HG02884 (cell line): ENCODE measurements around the gene PADI3.
"Not testable (repeated sequence)": the region's sequence is repeated elsewhere in the genome, so short reads cannot be mapped to it uniquely, and the experiment has no call there.

Experiments used
- ATAC-seq: cut with Tn5 transposase; IDR thresholded peaks from one replicate; pipeline ENCODE4 v1.9.1; 2021; ENCODE audit warnings: mild to moderate bottlenecking, moderate library complexity; ENCODE audit not compliant: unreplicated experiment

PADI3 gene

DNA sequence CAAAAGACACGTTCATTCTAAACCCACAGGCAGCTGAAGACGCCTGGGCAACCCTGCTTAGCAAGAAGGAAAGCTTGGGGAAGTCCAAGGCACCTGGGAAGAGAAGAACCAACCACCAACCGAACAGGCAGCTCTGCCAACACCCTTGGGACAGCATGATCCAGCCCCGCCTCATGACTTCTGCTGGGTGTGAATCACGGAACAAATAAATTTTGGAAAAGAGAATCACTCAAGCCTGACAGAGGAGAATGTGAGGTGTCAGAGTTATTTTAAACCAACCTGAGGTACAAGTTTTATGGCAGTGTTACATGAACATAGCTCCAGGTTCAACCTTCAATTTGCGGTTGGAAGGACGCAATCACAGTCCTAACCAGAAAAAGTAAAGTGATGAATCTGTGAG lies 49.1 kb downstream of the PADI3 start:
- ATAC-seq = no peak

DNA sequence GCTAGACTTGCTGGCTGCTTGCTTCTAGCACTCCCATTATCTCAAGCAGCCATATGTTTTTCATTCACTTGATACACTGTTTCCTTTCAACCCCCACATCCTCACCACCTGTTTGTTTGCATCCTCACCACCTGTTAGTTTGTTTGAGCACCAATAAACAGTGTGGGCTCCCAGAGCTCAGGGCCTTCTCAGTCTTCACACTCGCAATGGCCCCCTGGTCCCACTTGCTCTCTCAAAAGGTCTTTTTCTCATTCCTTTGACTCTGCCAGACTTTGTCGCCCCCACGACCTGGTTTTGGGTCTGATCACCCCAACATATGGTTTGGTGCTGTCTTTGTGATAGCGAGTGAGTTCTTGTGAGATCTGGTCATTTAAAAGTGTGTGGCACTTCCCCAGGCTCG lies 52.9 kb downstream of the PADI3 start:
- ATAC-seq = no peak

DNA sequence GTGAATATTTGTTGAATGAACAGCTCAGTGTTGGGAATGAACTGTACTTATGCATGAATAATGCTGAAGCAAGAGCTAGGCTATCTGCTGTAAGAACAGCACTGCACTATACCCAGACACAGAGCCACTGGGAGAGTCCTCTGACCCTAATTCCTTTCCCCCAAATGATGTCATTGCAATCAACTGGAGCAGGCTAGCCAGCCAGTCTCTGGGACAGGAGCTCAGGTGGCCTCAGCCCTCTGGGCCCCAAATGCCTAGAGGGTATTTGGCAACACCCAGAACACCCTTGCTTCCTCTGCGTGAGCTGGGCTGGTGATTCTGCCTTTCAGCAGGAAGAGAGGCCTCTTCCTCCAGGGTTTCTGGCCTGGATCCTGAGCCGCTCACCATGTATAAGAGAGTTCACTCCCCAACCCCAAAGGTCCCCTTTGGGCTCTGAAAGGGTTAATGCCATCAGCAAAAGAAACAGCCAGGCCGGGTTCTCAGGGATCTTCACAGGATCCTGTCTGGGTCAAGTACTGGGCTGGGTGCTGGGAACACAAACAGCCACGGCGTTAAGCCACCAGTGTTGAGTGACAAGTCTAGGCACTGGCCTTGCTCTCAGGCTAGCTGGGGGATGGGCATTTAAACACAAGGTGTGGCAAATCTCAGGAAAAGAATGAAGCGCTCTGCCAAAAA lies 55.4 kb downstream of the PADI3 start:
- no peak for ATAC-seq

DNA sequence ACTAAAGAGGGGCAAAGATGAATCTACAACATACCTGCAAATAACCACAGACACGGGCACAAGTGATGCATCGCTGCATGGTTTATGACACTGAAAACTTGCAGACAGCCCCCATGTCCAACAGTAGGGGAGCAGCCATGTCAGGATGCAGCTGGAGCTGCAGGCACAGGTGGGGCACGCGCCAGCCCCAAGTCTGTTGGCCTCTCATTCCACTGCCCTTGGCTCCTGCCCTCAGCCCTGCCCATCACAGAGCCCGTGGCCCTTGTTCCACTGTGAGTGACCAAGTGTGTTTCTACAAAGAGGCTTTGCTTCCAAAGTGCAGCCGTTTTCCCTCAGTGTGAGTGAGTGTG lies 55.9 kb downstream of the PADI3 start:
- no peak for ATAC-seq

DNA sequence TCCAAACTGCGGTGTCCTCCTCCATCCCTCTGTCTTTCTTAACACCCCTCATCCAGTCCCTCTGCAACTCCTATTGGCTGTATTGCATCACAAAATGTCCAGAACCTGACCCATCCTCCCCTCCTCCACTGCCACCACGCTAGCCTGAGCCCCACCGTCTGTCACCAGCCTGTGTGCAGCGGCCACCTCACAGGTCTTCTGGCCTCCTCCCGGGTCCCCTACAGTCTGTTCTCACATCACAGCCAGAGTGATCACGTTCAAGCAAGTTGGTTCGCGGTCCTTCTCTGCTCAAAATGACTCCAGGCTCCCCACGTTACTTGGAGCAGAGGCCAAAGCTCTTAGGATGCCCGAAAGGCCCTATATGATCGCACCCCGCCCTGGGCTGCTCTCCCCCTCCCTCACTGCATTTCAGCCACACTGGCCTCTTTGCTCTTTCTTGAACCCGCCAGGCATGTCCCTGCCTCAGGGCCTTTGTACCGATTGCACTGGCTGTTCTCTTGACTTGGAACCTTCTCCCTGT lies 56.7 kb downstream of the PADI3 start:
- ATAC-seq = no peak

DNA sequence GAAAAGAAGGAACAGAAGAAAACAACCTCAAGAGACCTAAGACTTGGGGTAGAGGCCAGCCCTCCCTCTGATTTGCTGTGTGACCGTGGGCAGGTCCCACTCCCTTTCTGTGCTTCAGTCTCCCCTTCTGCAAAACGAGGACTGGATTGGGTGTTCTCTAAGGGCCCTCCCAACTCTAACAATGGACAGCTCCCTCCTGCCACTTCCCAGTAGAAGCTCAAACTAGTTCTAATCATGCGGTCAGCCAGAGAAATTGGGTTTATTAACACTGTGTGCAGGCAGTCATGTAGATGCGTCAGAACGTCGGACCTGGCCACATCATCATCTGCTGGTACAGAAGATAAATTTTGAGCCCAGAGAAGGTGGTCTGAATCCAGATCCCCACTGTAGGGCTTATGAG lies 57.5 kb downstream of the PADI3 start:
- ATAC-seq = no peak

DNA sequence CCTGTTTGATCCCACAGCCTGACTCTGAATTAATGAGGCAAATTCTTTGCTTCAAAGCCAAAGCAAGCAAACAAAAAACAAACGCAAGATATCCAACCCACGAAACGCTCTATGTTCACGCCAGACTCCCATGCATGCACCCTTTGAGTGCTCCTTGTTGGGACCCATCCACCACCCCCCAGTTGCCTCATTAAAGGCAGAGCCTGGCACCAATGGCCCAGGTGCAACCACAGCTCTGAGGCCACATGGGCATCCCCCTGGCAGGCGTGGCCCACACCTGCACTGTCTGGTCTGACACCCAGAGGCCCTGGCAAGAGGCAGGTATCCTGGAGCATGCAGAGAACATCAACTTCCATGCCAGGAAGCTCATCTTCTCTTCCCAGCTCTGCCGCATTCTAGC lies 58.0 kb downstream of the PADI3 start:
- ATAC-seq = no peak

DNA sequence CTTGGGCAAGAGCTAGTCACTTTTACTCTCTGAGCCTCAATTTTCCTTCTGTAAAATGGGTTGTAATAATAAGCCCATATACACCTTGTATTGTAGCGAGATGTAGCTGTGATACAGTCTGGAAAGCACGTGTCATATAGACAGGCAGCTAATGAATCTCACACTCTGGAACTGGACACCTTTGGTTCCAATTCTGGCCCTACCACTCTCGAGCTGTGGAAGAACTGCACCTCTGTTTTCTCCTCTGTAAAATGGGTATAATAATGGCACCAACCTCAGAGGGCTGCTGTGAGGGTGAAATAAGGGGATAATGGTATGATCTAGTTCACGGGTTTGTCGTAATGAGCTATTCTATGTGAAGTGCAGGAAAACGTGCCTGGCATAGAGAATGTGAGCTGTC lies 58.4 kb downstream of the PADI3 start:
- no peak for ATAC-seq

DNA sequence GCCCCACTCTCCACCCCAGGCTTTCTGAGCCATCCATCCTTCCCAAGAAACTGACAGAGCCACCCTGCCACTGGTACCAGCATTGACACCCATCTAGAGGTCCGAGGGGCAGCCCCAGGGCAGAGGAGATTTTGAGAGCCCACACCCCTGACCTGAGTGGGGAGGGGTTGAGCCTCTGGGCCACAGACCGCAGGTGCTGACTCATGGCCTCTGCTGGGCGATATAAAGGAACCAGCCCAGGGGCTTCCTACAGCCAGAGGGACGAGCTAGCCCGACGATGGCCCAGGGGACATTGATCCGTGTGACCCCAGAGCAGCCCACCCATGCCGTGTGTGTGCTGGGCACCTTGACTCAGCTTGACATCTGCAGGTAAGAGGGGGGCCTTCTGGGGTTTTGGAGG lies 59.0 kb downstream of the PADI3 start, which contains the start of gene PADI4:
Gene PADI4 (plus strand): TSS at position 252 of the 400 bp plus-strand sequence. CDS start 26 bp downstream, at position 278.
- no peak for ATAC-seq

DNA sequence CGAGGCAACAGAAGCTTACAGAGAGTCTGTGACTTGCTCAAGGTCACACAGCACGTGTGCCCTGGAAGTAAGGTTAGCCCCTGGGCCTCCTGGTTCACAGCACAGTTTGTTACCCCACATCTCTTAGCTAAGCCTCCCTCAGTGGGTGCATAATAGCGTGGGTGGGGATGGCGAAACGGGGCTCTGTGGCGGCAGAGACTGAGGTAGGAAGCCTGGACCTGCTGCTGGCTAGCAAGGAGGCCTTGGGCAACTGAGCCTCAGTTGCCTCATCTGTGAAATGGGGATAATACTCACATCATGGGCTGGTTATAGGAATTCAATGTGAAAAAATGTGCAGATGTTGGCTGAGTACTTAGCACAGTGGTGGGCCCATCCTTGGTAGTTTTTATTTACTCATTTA lies 59.7 kb downstream of the PADI3 start:
- ATAC-seq = no peak

DNA sequence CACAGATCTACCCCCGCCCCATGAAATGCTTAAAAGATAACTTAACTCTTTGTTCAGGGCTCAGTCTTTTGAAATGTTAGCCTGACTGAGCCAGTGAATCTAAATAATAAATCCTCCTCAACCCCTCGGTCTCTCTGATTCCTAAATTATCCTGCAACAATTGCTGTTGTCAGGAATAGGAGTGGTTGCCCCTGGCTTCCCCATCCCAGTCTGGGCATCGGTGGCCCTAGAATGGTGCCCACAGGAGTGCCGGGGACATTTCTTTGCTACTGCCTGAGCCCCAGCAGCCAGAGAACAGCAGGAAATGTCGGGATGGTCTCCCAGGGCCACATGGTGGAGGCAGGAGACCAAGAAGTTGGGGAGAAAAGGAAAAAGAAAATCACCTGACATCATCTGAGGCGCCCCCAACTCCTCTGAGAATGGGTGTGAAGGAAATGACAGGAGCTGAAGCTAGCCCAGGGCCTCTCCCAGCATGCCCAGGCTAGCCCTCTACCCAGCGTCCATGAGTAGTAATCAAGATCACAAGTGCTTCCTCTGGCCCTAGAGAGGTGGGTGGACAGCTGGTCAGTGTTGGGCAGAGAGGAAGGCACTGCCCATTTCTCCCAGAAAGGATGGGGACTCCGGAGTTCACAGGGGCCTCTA lies 60.6 kb downstream of the PADI3 start:
- ATAC-seq = no peak

DNA sequence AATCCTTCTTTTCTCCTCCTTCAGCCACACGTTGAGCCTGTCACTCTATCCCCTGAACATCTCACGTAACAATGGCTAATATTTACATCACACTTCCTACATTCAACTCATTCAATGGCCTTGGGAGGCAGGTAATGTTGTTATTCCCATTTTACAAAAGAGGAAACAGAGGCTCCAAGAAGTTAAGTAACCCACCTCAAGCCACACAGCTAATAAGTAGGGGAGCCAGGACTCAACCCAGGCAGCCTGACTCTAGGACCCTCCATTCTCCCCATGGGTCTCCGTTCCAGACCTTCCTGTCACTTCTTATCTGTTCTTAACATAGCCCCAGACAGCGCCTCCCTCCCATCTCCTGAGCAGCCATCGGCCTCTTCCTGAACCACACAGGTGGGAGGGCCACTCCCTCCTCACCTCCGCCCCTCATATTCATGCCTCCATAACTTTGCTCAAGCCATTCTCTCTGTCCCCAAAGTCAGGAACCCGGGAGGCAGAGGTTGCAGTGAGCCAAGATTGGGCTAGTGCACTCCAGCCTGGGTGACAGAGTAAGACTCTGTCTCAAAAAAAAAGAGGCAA lies 61.3 kb downstream of the PADI3 start:
- no peak for ATAC-seq

DNA sequence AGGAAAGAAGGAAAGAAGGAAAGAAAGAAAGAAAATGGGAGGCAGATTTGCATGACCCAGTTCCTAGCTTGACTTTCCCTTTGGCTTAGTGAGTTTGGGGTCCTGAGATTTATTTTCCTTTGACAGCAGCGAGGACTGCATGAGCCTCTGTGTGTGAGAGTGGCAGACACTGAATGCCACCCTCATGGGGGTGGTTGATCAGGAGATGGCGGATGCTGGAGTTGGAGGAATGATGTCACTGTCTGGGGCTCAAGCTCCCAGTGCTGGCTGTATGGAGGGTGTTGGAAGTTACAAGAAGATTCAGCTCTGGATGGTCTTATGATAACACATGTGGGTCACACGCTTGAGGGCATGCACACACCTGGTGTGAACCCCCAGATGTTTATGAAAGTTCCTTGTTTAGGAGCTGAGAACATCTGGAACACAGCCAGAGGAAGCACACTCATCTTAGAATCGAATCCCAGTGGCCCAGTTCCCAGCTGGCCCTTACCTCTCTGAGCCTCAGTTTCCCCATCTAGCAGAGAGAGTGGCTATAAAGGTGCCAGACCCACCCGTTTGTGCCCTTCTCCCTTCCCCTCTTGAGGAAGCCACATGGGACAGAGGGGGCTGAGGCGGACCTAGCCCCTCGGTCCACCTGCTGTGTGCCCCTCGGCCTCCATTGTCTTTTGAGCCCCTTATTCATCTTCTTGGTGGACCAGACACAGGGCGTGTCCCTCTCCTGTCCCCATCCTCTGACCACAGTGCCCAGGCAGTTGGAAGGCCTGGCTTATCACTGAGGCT lies 64.8 kb downstream of the PADI3 start:
- no peak for ATAC-seq

DNA sequence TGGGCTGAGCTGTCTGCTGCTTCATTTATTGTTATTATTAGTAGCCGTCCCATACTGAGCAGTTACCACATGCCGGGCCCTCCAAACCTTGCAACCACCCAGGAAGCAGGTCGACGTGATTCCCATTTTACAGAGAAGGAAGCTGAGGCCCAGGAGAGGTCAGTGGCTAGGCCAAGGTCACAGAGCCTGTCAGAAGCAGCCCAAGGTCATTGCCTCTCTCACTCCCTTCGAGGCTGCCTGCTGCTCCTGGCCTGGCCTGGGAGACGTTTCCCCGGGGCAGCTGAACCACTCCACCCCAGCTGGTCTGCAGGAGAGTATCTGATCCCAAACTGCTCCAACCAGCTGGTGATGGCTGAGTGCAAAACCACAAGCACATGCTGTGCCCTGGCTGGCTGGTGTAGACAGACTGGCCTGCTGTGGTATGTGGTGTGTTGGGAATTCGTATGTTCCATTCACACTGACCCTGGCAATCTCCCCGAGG lies 65.6 kb downstream of the PADI3 start:
- ATAC-seq = no peak

DNA sequence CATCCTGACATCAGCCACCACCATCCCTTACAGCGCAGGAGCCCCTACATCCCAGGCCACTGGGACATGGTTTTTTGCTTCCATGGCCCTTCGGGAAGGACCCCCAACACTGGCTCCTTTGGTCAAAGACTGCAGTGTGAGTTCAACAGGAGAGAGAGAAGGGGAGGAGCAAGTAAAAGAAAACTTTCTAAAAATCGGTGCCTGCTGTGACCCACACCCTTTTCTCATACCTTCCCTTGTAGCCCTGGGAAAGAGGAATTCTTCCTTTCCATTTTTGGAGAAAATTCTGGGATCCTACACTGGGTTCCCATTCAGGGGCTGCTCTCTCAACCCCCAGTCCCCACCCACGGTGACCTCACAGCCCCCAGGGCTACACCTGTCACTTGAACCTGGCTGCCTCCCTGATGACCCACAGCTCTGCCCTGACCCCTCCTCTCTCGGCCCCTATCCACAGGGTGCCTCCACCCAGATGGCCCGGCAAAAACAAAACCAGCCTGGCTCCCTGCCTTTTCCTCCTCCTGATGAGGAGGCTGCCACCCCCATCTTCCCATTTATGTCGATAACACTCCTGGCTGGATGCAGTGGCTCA lies 66.7 kb downstream of the PADI3 start:
- ATAC-seq = no peak

DNA sequence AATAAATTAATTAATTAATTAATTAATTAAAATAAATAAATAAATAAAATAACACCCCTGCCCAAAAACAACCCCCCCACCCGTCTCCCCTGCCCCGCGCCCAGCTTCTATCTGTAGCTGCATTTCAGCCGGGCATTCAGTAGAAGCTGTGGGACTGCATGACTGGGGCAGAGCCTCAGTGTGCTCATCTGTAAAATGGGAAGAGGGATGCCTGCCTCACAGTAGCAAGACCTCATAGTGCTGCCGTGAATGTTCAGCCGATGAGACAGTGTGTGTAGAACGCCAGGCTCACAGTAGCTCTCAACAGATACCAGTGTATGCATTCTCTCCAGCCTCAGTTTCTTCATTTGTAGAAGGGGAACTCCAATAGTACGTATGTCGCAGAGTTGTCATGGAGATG lies 67.8 kb downstream of the PADI3 start:
- ATAC-seq = no peak

DNA sequence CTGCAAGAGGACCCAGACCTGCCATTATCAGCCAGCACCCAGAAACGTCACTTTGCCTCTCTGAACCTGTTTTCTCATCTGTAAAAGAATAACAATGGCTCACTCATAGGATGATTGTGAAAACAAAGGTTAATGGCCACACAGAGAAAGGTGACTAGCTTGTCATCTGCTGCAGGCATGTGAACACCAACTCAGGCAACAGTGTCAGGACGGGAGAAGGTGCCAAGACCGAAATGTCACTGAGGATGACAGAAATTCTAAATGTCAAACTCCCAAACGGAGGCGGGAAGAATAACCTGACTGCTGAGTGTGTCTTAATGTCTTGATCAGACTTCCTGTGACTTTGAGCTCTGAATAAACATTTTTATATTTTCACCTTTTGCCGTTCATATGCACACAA lies 69.4 kb downstream of the PADI3 start:
- no peak for ATAC-seq

DNA sequence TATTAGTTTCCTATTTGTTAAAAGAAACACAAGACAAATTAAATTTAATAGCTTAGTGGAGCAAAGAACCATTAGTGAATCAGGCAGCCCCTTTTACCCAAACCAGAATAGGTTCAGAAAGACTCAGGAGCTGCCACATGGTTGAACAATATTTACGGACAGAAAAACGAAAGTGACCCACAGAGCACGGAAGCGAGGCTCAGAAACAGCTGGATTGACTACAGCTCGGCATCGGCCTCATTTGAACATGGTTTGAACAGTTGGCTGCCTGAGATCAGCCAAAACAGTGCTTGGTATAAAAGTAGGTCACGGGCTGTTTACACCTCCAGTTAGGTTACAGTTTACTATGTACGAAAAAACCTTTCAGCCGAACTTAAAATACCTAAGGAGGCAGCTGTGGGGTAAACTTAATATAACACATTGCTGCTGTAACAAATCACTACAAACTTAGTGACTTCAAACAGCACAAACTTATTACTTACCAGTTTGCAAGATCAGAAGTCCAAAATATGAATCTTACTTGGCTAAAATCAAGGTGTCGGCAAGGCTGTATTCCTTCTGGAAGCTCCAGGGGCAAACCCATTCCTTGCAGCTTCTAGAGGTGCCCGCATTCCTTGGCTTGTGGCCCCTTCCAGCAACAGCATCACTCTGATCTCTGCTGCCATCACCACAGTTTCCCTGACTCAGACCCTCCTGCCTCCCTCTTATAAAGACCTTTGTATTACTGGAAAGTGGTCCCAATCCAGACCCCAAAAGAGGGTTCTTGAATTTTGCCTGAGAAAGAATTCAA lies 70.9 kb downstream of the PADI3 start:
- no peak for ATAC-seq

DNA sequence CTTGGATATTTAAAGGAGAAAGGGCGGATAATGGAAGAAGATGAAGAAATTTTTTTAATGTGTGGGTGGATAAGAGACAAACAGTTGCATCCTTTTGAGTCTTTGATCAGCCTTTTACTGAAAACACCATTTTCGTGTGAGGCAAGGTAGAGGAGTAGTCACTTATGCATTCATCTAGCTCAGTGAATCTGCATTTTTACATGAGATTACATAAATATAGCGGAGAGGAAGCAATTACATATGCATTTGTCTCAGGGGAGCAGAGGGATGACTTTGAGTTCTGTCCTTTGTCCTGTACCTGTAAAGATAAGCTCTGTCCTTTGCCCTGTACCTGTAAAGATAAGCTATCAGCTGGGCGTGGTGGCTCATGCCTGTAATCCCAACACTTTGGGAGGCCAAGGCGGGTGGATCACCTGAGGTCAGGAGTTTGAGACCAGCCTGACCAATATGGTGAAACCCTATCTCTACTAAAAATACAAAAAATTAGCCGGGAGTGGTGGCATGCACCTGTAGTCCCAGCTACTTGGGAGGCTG lies 73.0 kb downstream of the PADI3 start:
- ATAC-seq = not testable (repeated sequence)

DNA sequence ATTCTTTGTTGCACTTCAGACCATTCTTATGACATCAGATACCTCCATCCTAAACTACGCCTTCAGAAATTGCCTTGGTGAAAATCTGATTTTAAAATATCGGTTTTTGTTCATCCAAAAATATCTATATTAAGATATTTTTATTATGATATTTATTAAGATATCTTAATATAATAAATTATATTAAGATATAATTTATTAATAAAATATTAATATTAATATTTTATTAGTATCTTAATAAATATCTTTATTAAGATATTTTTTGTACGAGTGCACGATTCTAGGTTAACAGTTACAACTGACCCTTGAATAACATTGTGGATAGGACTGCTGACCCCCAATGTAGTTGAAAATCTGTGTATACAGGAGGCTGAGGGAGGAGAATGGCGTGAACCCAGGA lies 80.0 kb downstream of the PADI3 start:
- ATAC-seq = no peak
